Transverse colon (tissue), 4 donors: ENCODE measurements around the gene GET4. TPM values are rescaled to one million over a fixed set of nuclear protein-coding genes. Genes with fewer than 3 reads are reported as not detected.
"Not testable (repeated sequence)": the region's sequence is repeated elsewhere in the genome, so short reads cannot be mapped to it uniquely, and the experiment has no call there.

Experiments used
- DNase-seq: peaks from one replicate; pipeline ENCODE4 v3.0.0-alpha.2; 2019
- H3K27ac ChIP-seq, 4 donors: fragments of 200-600 bp; sonication (generic); 2 replicates each; pipeline ENCODE4 v1.5.1; 2016 to 2018; ENCODE audit warnings: inconsistent platforms in 4 of 4
- H3K27me3 ChIP-seq: fragments of 200-600 bp; sonication (generic); 2 replicates; pipeline ENCODE4 v1.5.1; 2017; ENCODE audit warnings: inconsistent platforms
- H3K36me3 ChIP-seq, 4 donors: fragments of 200-600 bp; sonication (generic); 2 replicates each; pipeline ENCODE4 v1.5.1; 2017 to 2019; ENCODE audit warnings: inconsistent platforms in 4 of 4
- H3K4me1 ChIP-seq, 4 donors: fragments of 200-600 bp; sonication (generic); 2 replicates each; pipeline ENCODE4 v1.5.1; 2017 to 2020; ENCODE audit warnings: inconsistent platforms in 4 of 4
- H3K4me3 ChIP-seq, 4 donors: fragments of 200-600 bp; sonication (generic); 1 replicate in 1 of 4; 2 replicates in 3 of 4; pipeline versions ENCODE4 v1.5.1 to v1.6.1; 2017 to 2019; ENCODE audit warnings: inconsistent platforms in 4 of 4
- H3K9me3 ChIP-seq, 2 donors: fragments of 200-600 bp; sonication (generic); 2 replicates each; pipeline ENCODE4 v1.5.1; 2017 to 2019; ENCODE audit warnings: inconsistent platforms in 2 of 2
- EP300 ChIP-seq: sonication (generic); formaldehyde crosslinking; IDR thresholded peaks from one replicate; pipeline ENCODE4 v1.6.1; 2017; ENCODE audit warnings: antibody characterized with exemption, low read depth
- POLR2A ChIP-seq: fragments of 450-650 bp; IDR thresholded peaks from one replicate; pipeline ENCODE4 v1.6.1; 2016; ENCODE audit warnings: antibody characterized with exemption, mild to moderate bottlenecking, moderate library complexity
- POLR2AphosphoS5 ChIP-seq, 3 donors: sonication (generic); formaldehyde crosslinking; IDR thresholded peaks; one replicate each; pipeline ENCODE4 v1.6.1; 2016; ENCODE audit warnings: antibody characterized with exemption in 3 of 3
- WGBS, 2 donors: methylation state at CpG; one replicate each; pipeline ENCODE4 v1.1.5; 2018; ENCODE audit warnings: low coverage in 1 of 2; 5-methylcytosine and 5-hydroxymethylcytosine counted together
- in situ Hi-C, 4 donors: fragments of 200-750 bp; cut with MboI; loops; one replicate each; pipeline versions ENCODE4 v1.15.0 to v1.15.1; 2017; ENCODE audit warnings: low sequenced_read_pairs in 3 of 4, low pct_ligation_motif_present in 1 of 4, low pct_unique_long_range_greater_than_20kb in 1 of 4
- intact Hi-C: fragments of 100-400 bp; cut with DNase I; formaldehyde crosslinking; loops from one replicate; pipeline ENCODE4 v1.15.1; 2023; ENCODE audit warnings: low total_unique reads
- total RNA-seq, 4 donors: library from RNA; depleted of rRNA; stranded (reverse); fragments of >200 nt; gene quantifications; one replicate each; pipeline ENCODE4 v1.1.0, GENCODE V29; 2016
- TF ChIP-seq, protein P1 (sequence below), 5 experiments: fragments of 200-600 bp in 3 of 5; fragments of 450-650 bp in 2 of 5; sonication (generic) in 3 of 5; IDR thresholded peaks; 1 replicate in 2 of 5; 2 replicates in 3 of 5; pipeline ENCODE4 v1.5.1; 2016 to 2017; ENCODE audit warnings: antibody characterized with exemption in 5 of 5, inconsistent platforms in 3 of 5, mild to moderate bottlenecking in 2 of 5, moderate library complexity in 1 of 5

GET4 gene
- total RNA-seq, 4 donors from 2014 or later: 49.4 to 116 (median 85.2) TPM

DNA sequence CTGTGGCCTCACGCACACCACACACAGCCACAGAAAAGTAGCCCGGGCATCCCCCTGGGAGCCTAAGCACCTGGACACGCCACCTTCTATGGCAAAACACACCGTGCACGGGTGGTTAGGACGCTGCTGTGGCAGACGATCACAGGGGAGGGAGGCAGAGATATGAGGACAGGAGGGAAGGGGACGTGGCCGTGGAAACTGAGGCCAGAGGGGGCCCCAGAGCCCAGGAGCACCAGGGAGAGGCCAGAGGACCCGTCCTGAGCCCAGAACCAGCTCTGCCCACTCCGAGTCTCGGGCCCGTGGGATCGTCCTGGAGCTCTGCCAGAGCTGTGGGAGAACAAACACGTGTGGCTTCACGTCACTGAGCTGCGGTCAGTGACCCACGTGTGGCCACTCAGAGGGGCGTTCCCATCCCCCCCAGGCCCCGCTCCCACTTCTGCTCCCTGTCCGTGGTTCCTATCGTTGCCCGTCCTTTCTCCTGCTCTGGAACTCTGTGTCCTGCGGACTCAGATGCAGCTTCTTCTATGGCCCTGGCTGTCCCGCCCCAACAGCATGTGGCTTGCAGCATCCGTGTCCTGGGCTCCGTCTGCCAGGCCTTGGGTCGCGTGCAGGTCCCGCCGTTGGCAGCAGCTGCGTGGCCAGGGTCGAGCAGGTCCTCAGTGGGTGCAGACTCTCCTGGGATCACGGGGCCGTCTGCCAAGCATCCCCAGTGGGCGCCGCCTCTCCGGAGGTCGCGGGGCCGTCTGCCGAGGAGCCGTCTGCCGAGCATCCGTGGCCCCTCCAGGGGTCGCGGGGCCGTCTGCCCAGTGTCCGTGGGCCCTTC is 31.0 kb downstream of the GET4 start:
- intact Hi-C loops: no loop called here
- H3K27ac ChIP-seq: no peak overlapping the region
- in situ Hi-C loops: no loop called here

DNA sequence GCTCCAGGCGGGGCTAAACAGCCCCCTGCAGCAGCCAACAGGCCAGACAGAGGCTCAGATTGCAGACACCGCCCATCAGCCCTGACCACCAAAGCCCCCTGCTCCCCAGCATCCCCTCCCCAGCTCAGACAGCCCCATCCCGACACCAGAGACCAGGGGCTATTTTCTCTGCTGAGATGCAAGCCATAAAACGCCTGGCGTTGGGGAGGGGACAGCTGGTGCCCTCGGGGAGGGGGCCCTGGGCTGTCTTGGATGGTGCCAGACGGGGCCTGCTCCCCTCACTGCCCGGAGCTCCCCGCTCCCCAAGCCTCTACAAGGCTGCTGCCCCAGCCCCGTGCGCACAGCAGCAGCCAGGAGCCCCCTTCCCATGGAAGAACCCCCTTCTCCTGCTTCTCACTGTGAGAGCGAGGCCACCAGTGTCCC is 31.8 kb downstream of the GET4 start:
- Histone ChIP-seq H3K4me1 (peaks cover 0 to 42% (median 12%) of the 10 kb centered on the region in 4 donors), H3K4me3 (no peak overlapping the region), H3K27me3 (no peaks in the 10 kb centered on the region), H3K27ac (peak overlapping the region in 1 of 4 donors; percentile 81), H3K9me3 (no peaks in the 10 kb centered on the region), H3K36me3 (no peaks in the 10 kb centered on the region)
- no peak for DNase-seq
- in situ Hi-C loops: no loop called here
- 87% methylated on average over 9 of the region's 12 CpGs; no CpG with 5 or more reads in 1 of the 2 donors for WGBS, 2 donors
- no peak for TF ChIP-seq POLR2A
- TF ChIP-seq EP300: no peak
- no peak for TF ChIP-seq POLR2AphosphoS5 (IDR thresholded peaks at IDR 0.05)
- TF ChIP-seq, protein P1, sequence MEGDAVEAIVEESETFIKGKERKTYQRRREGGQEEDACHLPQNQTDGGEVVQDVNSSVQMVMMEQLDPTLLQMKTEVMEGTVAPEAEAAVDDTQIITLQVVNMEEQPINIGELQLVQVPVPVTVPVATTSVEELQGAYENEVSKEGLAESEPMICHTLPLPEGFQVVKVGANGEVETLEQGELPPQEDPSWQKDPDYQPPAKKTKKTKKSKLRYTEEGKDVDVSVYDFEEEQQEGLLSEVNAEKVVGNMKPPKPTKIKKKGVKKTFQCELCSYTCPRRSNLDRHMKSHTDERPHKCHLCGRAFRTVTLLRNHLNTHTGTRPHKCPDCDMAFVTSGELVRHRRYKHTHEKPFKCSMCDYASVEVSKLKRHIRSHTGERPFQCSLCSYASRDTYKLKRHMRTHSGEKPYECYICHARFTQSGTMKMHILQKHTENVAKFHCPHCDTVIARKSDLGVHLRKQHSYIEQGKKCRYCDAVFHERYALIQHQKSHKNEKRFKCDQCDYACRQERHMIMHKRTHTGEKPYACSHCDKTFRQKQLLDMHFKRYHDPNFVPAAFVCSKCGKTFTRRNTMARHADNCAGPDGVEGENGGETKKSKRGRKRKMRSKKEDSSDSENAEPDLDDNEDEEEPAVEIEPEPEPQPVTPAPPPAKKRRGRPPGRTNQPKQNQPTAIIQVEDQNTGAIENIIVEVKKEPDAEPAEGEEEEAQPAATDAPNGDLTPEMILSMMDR (IDR thresholded peaks at IDR 0.05): no peak
- intact Hi-C loops: no loop called here

More for the DNA sequence above, 31.0 kb downstream of the GET4 start:
- Histone ChIP-seq H3K27me3 (no peaks in the 10 kb centered on the region), H3K36me3 (no peaks in the 10 kb centered on the region), H3K4me1 (peaks cover 0 to 36% (median 12%) of the 10 kb centered on the region in 4 donors), H3K9me3 (no peaks in the 10 kb centered on the region), H3K4me3 (no peak overlapping the region)
- TF ChIP-seq POLR2AphosphoS5 (IDR thresholded peaks at IDR 0.05): no peak
- no peak for TF ChIP-seq POLR2A
- TF ChIP-seq EP300: no peak
- TF ChIP-seq, protein P1 (IDR thresholded peaks at IDR 0.05): no peak
- WGBS, 2 donors: 63 to 84% methylated on average over 6 to 45 of the region's 49 CpGs
- DNase-seq: peak; percentile 40

DNA sequence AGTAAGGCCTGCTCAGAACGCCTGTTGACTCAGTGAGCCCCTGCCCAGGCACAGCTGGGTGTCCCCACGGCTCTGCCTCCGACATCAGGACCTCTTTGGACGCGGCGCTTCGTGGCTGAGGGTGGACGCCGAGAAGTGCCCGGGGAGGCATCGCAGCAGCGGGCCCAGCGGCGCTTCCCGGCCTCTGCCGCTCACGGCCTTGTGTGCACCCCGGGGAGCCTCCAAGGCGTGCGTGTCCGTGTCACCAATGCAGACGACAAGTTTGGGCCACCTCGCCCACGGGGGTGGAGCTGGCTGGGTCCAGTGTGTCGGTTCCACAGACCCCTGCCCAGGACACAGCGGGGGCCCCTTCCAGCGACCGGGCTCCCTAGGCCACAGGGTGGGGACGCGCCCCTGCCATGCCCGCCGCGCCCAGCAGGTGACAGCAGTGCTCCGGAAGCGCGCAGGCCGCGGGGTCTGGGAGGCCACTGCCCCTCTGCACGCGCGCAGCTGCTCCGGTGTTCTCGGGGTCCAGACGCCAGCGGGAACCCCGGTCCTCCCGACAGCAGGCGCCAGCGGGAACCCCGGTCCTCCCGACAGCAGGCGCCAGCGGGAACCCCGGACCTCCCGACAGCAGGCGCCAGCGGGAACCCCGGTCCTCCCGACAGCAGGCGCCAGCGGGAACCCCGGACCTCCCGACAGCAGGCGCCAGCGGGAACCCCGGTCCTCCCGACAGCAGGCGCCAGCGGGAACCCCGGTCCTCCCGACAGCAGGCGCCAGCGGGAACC is 32.4 kb downstream of the GET4 start:
- in situ Hi-C loops, H3K9me3 ChIP-seq, H3K27me3 ChIP-seq, intact Hi-C loops, H3K36me3 ChIP-seq: not testable (repeated sequence)
- H3K4me1 ChIP-seq: peaks cover 0 to 48% (median 15%) of the 10 kb centered on the region in 4 donors
- DNase-seq: peak; percentile 53
- TF ChIP-seq, protein P1 (IDR thresholded peaks at IDR 0.05): peak; percentile 62 to 96 (median 74)
- TF ChIP-seq POLR2AphosphoS5 (IDR thresholded peaks at IDR 0.05): peak in 1 of 3 donors; percentile 46
- WGBS, 2 donors: 58% methylated on average over 25 of the region's 73 CpGs; no CpG with 5 or more reads in 1 of the 2 donors
- H3K4me3 ChIP-seq: peak overlapping the region in 2 of 4 donors; percentile 24 to 48
- peak overlapping the region in 3 of 4 donors; percentile 60 to 86 (median 81) for H3K27ac ChIP-seq
